HG03342 (cell line): ENCODE results near the gene ITPR3.

Experiments used
- ATAC-seq: cut with Tn5 transposase; IDR thresholded peaks from one replicate; pipeline ENCODE4 v1.9.1; 2021; ENCODE audit warnings: mild to moderate bottlenecking, moderate library complexity; ENCODE audit not compliant: unreplicated experiment

ITPR3 gene

GRCh38 chr6:33683576-33684427 is 62.7 kb downstream of the ITPR3 start:
- no peak for ATAC-seq

- no peak for ATAC-seq
Observed at GRCh38 chr6:33684428-33684896, 63.3 kb downstream of the ITPR3 start.

DNA sequence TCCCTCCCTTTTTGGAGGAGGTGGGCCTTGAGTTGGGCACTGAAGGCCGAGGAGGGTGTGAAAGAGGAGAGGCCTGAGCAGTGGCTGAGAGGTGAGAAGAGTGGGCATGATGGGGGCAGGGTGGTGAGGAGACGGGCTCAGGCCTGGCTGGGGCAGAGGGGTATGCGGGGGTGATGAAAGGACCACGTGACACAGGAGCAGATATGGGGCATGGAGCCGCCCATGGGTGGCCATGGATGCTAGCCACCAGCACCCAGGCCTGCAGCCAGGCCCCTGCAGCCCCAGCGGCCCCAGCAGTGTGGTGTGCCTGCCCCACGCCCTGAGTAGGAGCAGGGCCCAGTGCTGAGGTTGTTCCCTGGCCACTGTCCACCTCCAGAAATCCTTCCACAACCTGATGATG is 63.9 kb downstream of the ITPR3 start:
- ATAC-seq = no peak

GRCh38 chr6:33685411-33686224 is 64.5 kb downstream of the ITPR3 start:
- no peak for ATAC-seq

DNA sequence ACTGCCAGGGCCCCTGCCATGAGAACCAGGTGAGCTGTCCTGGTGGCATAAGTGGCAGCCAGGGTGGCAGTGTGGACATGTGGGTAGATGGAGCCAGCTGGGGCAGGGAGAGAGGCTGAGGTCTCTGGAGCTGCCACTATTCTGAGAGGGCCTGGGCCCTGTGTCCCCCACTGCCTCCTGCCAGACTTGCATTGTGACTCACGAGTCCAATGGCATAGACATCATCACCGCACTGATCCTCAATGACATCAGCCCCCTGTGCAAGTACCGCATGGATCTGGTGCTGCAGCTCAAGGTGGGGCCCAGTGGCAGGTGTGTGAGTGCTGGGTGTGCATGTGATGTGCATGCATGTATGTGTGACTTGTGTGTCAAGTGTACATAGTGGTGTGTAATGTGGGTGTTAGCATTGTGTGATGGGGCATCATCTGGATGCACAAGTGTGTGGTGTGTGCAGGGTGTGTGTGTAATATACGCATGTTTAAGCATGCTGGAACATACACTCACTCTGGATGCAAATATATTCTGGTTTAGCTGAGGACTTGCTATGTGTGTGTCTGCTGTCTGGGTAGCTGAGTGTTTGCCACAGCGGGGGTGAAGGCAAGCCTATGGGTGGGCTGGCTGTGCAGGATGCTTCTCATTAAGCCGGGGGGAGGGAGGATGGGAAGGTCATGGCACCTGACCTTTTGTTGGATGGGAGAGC is 65.3 kb downstream of the ITPR3 start:
- no peak for ATAC-seq

GRCh38 chr6:33686981-33687975 is 66.2 kb downstream of the ITPR3 start:
- ATAC-seq = no peak

DNA sequence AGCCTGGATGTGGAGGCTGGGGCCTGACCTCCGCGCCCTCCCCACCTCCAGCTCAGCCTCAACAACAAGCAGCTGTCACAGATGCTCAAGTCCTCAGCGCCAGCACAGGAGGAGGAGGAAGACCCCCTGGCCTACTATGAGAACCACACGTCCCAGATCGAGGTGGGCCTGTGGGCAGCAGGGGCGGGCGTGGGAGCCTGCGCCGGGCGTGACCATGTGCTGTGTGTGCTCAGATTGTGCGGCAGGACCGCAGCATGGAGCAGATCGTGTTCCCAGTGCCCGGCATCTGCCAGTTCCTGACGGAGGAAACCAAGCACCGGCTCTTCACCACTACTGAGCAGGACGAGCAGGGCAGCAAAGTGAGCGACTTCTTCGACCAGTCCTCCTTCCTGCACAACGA is 66.9 kb downstream of the ITPR3 start:
- no peak for ATAC-seq

DNA sequence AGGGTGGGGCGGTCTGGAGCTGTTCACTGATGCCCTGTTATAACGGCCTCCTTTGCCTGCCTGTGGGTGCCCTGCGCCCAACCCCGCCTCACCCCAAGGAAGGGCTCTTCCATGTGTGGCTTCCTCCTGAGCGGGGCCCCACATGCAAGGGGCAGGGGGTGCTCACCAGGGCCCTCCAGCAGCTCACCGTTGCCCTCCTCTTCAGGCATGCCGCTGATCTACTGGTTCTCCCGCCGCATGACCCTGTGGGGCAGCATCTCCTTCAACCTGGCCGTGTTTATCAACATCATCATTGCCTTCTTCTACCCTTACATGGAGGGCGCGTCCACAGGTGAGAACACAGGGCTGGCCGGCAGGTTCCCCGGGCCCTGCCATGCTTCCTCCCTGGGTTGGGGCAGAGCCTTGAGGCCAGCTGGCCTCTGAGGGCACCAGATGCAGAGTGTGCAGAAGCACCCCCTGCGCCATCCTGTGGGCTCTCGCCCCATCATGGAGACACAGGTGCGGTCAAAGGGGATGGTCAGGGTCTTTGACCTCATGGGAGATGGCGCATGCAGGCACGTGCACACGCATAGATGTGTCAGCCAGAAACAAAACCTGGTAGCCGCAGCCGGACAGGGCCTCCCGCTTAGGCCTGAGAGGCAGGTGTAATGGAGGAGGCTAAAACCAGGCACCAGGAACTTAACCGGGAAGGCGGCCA is 67.5 kb downstream of the ITPR3 start:
- no peak for ATAC-seq

- no peak for ATAC-seq
Observed at GRCh38 chr6:33689148-33689494, 68.0 kb downstream of the ITPR3 start.

- no peak for ATAC-seq
Observed at GRCh38 chr6:33689879-33690278, 68.8 kb downstream of the ITPR3 start.

DNA sequence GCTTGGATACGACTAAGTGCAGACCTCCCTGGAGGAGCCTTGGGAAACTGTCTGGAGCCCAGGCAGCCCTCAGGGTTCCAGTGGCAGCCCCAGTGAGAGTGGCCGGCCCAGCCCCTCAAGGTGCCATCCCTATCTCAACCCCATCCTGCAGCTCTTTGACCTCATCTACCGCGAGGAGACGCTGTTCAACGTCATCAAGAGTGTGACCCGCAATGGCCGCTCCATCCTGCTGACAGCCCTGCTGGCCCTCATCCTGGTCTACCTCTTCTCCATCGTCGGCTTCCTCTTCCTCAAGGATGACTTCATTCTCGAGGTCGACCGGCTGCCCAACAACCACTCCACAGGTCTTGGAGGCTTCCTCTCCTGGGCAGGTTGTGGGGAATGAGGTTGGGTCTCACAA is 69.6 kb downstream of the ITPR3 start:
- ATAC-seq = no peak

DNA sequence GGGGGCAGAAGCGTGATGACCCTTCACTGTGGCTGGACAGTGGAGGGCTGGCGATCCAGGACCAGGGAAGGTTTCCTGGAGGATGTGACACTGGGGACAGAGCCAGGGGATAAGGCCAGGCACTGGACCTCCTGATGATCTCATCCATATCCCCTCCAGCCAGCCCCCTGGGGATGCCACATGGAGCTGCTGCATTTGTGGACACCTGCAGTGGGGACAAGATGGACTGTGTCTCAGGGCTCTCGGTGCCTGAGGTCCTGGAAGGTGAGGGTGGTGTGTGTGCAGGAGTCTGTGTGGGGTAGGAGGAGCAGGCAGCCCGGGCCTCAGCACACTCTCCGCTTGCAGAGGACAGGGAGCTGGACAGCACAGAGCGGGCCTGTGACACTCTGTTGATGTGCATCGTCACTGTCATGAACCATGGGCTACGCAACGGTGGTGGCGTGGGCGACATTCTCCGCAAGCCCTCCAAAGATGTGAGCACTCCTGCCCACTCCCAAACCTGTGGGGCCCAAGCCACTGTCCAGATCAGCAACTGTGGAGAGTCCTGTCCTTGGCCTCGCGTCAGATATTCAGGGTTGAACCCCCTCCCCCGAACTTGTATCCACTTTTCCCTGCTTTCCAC is 70.4 kb downstream of the ITPR3 start:
- no peak for ATAC-seq

DNA sequence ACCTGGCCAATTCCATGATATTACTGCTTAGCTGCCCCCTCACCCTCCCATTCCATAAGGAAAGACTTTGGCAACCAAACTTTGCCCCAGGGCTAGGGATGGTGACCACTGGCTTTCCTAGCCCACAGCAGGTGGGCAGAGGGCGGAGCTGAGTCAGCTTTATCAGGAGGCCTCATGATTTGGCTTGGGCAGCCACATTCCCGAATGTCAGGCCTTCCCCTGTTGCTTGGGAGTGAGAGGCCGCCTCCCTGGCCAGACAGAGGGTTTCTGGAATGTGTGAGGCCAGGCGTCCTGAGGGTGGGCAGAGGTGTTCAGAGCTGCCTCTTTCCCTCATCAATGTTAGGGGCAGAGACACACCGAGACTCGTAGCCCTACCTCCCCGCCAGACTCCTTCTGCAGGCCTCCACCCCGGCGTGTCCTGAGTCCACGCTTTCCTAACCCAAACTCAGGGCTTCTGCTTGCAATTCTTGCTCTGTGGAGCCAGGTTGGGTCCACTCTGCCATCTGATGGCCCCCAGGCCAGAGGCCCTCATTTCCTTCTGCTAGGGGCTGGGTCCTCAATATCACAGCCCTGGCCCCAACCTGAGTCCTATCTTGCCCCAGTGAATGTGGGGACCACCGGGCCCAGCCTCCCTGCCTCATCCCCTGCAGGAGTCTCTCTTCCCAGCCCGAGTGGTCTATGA is 71.1 kb downstream of the ITPR3 start:
- no peak for ATAC-seq

GRCh38 chr6:33692760-33693158 is 71.6 kb downstream of the ITPR3 start:
- ATAC-seq = no peak

- no peak for ATAC-seq
Observed at GRCh38 chr6:33693186-33694105, 72.3 kb downstream of the ITPR3 start.

- ATAC-seq = no peak
Observed at GRCh38 chr6:33694401-33694931, 73.3 kb downstream of the ITPR3 start.

- ATAC-seq = no peak
Observed at GRCh38 chr6:33694977-33695376, 73.9 kb downstream of the ITPR3 start.
